HG02678 (cell line): ENCODE data around the gene TEAD1.

Source experiments
- ATAC-seq: cut with Tn5 transposase; IDR thresholded peaks from one replicate; pipeline ENCODE4 v1.9.1; 2021; ENCODE audit warnings: mild to moderate bottlenecking, moderate library complexity; ENCODE audit not compliant: unreplicated experiment

Gene TEAD1

GRCh38 chr11:12706545-12707499 lies 32.6 kb downstream of the TEAD1 start:
- ATAC-seq: no peak

GRCh38 chr11:12707500-12707880 lies 33.3 kb downstream of the TEAD1 start:
- ATAC-seq: no peak

- ATAC-seq: no peak
Observed at GRCh38 chr11:12711496-12711895, 37.3 kb downstream of the TEAD1 start.

GRCh38 chr11:12712132-12712531 lies 37.9 kb downstream of the TEAD1 start:
- no peak for ATAC-seq

GRCh38 chr11:12715131-12715530 lies 40.9 kb downstream of the TEAD1 start:
- ATAC-seq: no peak

- no peak for ATAC-seq
Observed at GRCh38 chr11:12715941-12716340, 41.7 kb downstream of the TEAD1 start.

GRCh38 chr11:12716816-12717215 lies 42.6 kb downstream of the TEAD1 start:
- ATAC-seq: no peak

GRCh38 chr11:12717851-12718291 lies 43.6 kb downstream of the TEAD1 start:
- peak; percentile 93 for ATAC-seq

- ATAC-seq: no peak
Observed at GRCh38 chr11:12719221-12719620, 45.0 kb downstream of the TEAD1 start.

GRCh38 chr11:12721816-12722604 lies 47.8 kb downstream of the TEAD1 start:
- ATAC-seq: no peak

- ATAC-seq: no peak
Observed at GRCh38 chr11:12723421-12724300, 49.4 kb downstream of the TEAD1 start.

- ATAC-seq: no peak
Observed at GRCh38 chr11:12724301-12725054, 50.3 kb downstream of the TEAD1 start.

- ATAC-seq: no peak
Observed at GRCh38 chr11:12725055-12725862, 51.0 kb downstream of the TEAD1 start.

- no peak for ATAC-seq
Observed at GRCh38 chr11:12725863-12726682, 51.9 kb downstream of the TEAD1 start.

- no peak for ATAC-seq
Observed at GRCh38 chr11:12727563-12728211, 53.5 kb downstream of the TEAD1 start.

- no peak for ATAC-seq
Observed at GRCh38 chr11:12728417-12728816, 54.2 kb downstream of the TEAD1 start.

GRCh38 chr11:12729941-12730340 lies 55.7 kb downstream of the TEAD1 start:
- no peak for ATAC-seq

- ATAC-seq: no peak
Observed at GRCh38 chr11:12731841-12732336, 57.7 kb downstream of the TEAD1 start.
